ENCODE measurements around the gene MFSD12. TPM values are rescaled to one million over a fixed set of nuclear protein-coding genes. Genes with fewer than 3 reads are reported as not detected.
A peak's percentile ranks its signal among the peaks of the same experiment; 100 is the strongest.
"Not testable (repeated sequence)": the region's sequence is repeated elsewhere in the genome, so short reads cannot be mapped to it uniquely, and the experiment has no call there.

The MFSD12 gene
- total RNA-seq, 1 donor from 2014 or later, result 95.9 TPM

DNA sequence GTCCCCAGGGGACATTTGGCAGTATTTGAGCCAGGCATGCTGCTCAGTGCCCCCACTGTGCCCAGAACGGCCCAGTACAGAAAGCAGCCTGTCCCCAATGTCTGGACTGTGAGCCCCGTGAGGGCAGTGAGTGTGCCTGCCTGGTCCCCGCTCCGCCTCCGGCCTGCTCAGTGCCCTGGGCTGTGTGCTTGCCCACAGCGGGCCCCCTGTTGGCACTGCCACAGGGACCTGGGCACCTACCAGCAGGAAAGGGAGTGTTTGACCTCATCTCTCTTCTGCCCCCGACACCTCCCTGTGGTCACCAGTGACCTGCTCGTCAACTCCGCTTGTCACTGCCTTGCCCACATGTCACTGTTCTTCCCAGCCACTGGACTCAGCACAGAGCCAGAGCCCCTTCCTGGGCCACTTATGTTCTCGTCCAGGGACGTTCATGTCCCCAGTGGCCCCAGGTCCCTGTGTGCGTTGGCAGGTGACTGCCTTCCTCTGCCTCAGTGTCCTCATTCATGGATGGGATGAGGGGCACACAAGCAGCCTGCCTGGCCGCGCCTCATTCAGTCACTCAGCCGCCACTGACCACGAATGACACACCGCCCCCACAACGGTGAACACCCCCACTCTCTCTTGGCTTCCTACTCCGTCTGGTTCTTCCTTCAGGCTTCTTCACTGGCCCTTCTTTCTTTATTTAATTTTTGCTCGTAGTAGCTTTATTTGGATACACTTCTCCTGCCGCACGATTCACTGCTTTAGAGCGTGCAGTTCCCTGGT, 48.4 kb downstream of the MFSD12 start:
- no peaks in the 10 kb centered on the region for H3K27me3 ChIP-seq
- DNase-seq (no peak), ATAC-seq (no peak)
- TF ChIP-seq, protein P1, sequence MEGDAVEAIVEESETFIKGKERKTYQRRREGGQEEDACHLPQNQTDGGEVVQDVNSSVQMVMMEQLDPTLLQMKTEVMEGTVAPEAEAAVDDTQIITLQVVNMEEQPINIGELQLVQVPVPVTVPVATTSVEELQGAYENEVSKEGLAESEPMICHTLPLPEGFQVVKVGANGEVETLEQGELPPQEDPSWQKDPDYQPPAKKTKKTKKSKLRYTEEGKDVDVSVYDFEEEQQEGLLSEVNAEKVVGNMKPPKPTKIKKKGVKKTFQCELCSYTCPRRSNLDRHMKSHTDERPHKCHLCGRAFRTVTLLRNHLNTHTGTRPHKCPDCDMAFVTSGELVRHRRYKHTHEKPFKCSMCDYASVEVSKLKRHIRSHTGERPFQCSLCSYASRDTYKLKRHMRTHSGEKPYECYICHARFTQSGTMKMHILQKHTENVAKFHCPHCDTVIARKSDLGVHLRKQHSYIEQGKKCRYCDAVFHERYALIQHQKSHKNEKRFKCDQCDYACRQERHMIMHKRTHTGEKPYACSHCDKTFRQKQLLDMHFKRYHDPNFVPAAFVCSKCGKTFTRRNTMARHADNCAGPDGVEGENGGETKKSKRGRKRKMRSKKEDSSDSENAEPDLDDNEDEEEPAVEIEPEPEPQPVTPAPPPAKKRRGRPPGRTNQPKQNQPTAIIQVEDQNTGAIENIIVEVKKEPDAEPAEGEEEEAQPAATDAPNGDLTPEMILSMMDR (IDR thresholded peaks at IDR 0.05), result no peak
- H3K4me3 ChIP-seq, result no peak overlapping the region
- intact Hi-C loops (cut with DNase I), result no loop called here
- no peak overlapping the region for H3K27ac ChIP-seq
- no peaks in the 10 kb centered on the region for H3K36me3 ChIP-seq
- H3K4me1 ChIP-seq, result peaks cover 13% of the 10 kb centered on the region
- no peaks in the 10 kb centered on the region for H3K9me3 ChIP-seq

DNA sequence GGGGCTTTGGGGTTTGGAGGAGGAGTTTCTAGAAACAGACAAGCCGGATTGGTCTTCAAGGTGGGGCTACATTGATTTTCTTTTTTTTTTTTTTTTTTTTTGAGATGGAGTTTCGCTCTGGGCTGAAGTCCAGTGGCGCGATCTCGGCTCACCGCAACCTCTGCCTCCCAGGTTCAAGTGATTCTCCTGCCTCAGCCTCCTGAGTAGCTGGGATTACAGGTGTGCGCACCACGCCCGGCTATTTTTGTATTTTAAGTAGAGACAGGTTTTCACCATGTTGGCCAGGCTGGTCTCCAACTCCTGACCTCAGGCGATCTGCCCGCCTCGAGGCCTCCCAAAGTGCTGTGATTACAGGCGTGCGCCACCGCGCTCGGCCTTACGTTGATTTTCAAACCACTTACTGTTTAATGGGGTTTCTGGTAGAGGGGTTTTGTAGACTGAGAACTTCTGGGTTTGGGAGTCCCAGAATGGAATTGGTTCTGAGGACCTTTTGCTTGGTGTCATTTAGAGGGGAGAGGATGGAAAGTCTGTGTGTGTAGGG, 49.2 kb downstream of the MFSD12 start:
- H3K36me3 ChIP-seq; H3K27ac ChIP-seq; H3K4me3 ChIP-seq; H3K9me3 ChIP-seq; intact Hi-C loops (cut with DNase I); H3K27me3 ChIP-seq; ATAC-seq; DNase-seq: not testable (repeated sequence)
- H3K4me1 ChIP-seq, result peaks cover 13% of the 10 kb centered on the region

DNA sequence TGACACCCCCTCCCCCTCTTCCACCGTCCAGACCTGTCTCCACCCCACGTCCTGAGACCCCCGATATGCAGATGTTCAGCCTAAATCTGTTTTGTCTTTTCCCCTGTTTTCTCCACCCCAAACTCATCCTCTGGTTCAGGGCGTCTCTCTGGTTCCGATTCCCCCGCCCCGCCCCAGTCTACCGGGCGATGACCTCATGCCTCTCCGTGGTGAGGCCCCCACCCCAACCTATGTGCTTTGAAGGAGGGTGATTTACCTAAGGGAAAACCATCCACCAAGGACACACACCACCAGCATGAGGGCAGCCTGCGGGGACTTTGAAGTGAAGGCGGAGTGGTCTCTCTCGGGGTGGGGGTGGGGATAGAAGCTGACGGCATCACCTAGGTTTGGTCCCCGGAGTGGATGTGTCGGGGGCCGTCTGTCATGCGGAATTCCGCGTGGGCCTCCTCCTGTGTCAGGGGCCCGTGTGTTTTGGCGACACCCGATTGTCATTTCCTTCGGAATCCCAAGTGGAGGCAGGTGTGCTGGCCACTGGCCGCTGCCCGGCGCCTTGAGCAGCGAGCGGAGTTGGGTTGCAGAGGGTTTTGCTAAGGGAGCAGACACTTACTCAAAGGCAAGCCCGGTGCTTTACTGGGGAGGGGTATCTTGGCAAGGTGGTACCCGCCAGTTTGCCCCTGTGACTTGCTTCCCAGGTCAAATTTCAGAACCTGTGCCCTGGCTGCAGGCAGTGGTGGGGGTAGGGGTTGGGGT, 49.8 kb downstream of the MFSD12 start:
- ATAC-seq, result no peak
- no peak for DNase-seq
- TF ChIP-seq, protein P1 (IDR thresholded peaks at IDR 0.05), result no peak
- intact Hi-C loops (cut with DNase I), result no loop called here
- Histone ChIP-seq H3K36me3 (no peaks in the 10 kb centered on the region), H3K4me1 (peaks cover 13% of the 10 kb centered on the region), H3K9me3 (no peaks in the 10 kb centered on the region), H3K27ac (no peak overlapping the region), H3K27me3 (no peaks in the 10 kb centered on the region), H3K4me3 (peak overlapping the region; percentile 75)

DNA sequence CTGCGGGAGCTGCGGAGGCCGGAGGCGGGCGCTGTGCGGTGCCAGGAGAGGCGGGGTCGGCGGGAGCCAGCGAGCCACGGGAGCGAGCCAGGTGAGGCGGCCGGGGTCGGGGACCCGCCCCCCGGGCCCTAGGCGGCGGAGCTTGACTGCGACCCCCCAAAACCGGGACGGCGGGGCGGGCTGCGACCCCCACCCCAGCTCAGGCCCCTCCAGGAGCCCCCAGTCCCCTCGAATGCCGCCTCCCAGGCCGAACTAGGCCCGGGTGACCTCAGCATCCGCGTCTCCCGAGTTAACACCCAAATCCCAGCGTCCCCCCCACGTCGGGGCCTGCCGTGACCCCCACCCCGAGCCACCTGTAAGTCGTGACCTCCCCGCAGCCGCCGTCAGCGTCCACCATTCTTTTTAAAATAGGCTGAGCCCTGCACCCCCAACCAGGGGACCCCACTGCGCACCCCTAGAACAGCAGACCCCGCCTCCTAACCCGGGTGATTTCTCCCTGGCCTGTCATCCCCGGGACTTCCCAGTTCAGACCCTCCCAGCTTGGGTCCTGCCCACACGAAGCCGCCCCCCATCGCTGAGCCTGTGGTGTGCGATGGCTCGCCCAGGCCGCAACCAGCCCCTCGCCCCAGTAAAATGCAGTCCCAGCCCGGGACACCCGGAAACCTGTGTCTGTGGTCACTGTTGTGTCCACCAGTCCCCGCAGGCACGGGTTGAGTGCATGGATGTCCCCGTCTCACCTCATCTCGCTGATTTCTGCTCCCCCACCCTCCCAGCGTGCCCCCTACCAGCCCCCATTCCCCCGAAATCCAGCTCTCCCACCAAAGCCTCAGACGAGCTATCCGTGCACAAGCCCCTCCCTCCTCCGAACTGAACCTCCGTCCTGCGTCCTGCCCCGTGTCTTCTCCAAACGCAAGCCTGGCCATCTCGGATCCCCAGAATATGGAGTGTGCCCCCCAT, 50.7 kb downstream of the MFSD12 start:
- H3K4me1 ChIP-seq, result peaks cover 13% of the 10 kb centered on the region
- no peaks in the 10 kb centered on the region for H3K36me3 ChIP-seq
- DNase-seq, result peak; percentile 78
- H3K27ac ChIP-seq, result peak overlapping the region; percentile 85
- TF ChIP-seq, protein P1 (IDR thresholded peaks at IDR 0.05), result no peak
- peak overlapping the region; percentile 75 for H3K4me3 ChIP-seq
- H3K27me3 ChIP-seq, result no peaks in the 10 kb centered on the region
- ATAC-seq, result peak; percentile 0
- intact Hi-C loops (cut with DNase I), result no loop called here
- H3K9me3 ChIP-seq, result no peaks in the 10 kb centered on the region

DNA sequence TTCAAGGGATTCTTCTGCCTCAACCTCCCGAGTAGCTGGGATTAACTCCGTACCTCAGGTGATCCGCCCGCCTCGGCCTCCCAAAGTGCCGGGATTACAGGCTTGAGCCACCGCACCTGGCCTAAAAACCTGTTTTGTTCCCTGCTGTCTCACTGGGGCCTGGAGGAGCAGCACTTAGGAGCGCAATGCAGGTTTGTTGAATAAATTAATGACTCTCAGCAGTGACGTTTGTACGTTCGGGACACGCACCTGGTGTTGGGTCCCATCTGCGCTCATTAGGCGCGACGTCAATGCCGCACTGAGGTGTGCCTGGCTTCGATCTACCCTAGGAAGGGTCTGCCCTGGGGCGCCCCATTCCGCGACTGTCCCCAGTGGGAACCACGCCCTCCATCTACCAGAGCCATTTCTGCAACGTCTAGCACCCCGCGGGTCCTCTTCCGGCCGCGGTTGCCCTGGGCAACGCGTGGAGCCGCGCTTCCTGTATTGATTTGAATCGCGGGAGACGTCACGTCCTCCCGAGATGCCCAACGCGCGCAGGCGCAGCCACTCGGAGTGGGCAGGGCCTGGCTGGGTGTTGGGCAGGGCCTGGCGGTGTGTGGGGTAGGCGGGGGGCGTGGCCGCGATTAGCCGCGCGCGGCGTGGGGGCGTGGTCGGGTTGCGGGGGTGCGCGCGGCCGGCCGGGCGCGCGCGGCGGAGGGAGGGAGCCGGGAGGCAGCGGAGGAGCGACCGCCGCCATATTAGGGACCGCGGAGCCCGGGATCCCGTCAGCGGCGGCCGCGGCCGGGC, 51.6 kb downstream of the MFSD12 start, which contains the start of gene FZR1:
TSS of gene FZR1 (plus strand) at position 714 of the 786 bp plus-strand sequence. CDS start 16,679 bp downstream, outside the sequence.
- no peaks in the 10 kb centered on the region for H3K9me3 ChIP-seq
- H3K36me3 ChIP-seq, result no peaks in the 10 kb centered on the region
- no peaks in the 10 kb centered on the region for H3K27me3 ChIP-seq
- peak; percentile 100 for DNase-seq
- peak within 1 kb of the TSS; percentile 75 for H3K4me3 ChIP-seq
- H3K27ac ChIP-seq, result peak within 1 kb of the TSS; percentile 95
- intact Hi-C loops (cut with DNase I), result no loop called here
- H3K4me1 ChIP-seq, result peaks cover 17% of the 10 kb centered on the region
- ATAC-seq, result peak; percentile 98
- TF ChIP-seq, protein P1 (IDR thresholded peaks at IDR 0.05), result peak; percentile 6
